HL-60/S4 treated with retinoic acid at 250 ng/mL for 4 days and 3 days (cell line): Measurements from ENCODE around the gene CCNB1.
"Not testable (repeated sequence)": the region's sequence is repeated elsewhere in the genome, so short reads cannot be mapped to it uniquely, and the experiment has no call there.

Experiments
- in situ Hi-C: fragments of 300-500 bp; cut with MboI; formaldehyde crosslinking; loops from 2 replicates; pipeline ENCODE4 v1.7.0; 2022; ENCODE audit warnings: low sequenced_read_pairs

CCNB1 gene

GRCh38 chr5:69181659-69182293, 14.8 kb downstream of the CCNB1 start:
- in situ Hi-C loops: not testable (repeated sequence)

DNA sequence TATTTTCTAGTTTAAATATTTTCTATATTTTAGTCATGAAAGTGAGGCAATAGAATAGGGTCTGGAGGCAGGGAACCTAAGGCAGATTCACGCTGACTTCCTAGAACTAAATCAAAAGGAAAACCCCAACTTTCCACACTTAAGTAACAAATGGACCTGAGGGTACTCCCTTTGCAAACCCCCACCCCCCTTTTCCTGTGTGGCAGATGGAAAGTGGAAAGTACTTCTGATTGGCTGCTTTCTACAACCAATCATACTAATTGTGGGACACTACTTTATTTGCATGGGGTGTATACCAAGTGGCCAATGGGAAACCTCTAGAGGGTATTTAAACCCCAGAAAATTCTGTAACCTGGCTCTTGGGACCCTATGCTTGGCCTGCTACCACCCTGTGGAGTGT, 17.7 kb downstream of the CCNB1 start:
- in situ Hi-C loops: no loop called here

GRCh38 chr5:69187342-69187741, 20.4 kb downstream of the CCNB1 start:
- in situ Hi-C loops: no loop called here

GRCh38 chr5:69188811-69189161, 21.8 kb downstream of the CCNB1 start:
- in situ Hi-C loops: no loop called here

GRCh38 chr5:69189162-69190086, 22.5 kb downstream of the CCNB1 start, which contains the start of gene CENPH:
Gene CENPH (plus strand): TSS chr5:69189583. CDS start chr5:69189635, 52 bp downstream.
- in situ Hi-C loops: no loop called here

DNA sequence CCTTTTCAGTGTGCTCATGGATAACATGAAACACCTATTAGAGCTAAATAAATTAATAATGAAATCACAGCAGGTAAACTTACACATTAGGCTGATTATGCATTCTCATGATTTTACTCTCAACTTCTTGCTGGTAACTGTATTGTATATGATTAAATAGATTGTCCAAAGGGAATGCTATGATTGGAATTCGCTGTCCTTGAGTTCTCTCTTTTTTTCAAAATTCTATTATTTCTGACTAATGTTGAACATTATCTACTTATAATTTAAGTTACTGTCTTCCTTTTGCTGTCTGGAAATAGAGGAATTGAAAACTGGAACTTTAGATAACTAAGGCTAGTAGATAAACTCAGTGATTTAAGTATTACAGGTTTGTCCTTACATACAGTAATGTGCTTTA, 35.5 kb downstream of the CCNB1 start:
- in situ Hi-C loops: no loop called here

DNA sequence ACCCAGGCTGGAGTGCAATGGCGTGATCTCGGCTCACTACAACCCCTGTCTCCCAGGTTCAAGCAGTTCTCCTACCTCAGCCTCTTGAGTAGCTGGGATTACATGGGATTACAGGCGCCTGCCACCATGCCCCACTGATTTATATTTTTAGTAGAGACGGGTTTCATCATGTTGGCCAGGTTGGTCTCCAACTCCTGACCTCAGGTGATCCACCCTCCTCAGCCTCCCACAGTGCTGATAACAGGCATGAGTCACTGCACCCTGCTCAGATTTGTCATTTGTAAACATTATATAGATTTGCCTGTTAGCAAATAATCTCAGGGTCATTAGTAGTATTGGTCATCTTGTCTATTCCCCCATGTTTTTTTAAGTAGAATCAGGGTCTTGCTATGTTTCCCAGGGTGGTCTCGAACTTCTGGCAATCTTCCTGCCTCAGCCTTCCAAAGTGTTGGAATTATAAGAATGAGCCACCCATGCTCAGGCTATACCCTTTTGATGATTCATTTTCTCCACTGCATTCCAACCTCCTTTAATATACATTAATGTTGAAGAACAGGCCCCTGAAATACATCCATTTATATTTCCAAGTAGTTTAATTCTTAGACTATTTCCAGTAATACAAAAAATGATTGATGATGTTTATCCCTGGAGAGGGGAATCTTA, 39.7 kb downstream of the CCNB1 start:
- in situ Hi-C loops: no loop called here

DNA sequence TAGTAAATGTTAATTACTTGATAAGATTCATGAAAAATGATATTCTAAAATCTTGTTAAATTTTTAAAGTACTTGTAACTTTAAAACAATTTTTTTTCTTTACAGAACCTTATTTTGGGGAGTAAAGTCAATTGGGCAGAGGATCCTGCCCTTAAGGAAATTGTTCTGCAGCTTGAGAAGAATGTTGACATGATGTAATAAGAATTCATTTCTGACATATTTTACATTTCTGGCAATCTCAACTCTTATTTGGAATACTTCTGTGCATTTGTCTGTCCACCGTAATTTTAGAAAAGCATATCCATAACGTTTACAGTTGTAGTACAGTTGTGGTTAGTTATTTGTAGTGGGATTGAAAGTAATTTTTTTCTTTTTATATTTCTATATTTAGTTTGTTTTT, 42.7 kb downstream of the CCNB1 start:
- in situ Hi-C loops: no loop called here

DNA sequence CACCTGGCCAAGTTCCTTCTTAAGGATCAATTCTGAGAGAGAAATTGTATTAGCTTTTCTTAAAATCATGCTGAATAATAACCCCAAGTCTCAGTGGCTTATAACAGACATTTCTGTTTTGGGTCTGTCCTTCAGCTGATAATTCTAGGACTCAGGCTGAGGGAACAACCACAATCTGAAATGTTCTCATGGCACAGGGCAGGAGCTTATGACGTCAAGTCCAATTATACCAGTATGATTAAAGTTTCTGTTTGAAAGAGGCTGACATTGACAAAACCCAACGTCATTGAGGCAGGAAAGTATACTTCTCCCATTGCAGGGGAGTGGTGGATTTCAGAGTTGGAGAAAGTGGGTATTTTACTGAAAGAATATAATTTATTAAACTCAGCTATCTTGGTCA, 44.2 kb downstream of the CCNB1 start:
- in situ Hi-C loops: no loop called here

DNA sequence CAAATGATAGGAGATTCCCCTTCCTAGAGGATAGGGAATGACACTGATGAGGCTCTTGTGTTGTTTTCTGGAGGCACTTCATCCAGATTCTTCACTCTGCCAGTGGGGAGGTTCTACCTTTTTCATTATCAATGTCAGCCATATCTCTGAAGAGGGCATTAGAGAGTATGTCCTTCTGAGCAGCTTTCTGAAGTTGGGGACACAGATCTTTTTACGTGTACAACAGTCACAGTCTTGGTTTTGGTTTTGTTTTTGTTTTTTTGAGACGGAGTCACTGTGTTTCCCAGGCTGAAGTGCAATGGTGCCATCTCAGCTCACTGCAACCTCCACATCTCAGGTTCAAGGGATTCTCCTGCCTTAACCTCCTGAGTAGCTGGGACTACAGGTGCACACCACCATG, 45.1 kb downstream of the CCNB1 start:
- in situ Hi-C loops: no loop called here

- in situ Hi-C loops: no loop called here
Measured at GRCh38 chr5:69213513-69214215, 46.7 kb downstream of the CCNB1 start.

DNA sequence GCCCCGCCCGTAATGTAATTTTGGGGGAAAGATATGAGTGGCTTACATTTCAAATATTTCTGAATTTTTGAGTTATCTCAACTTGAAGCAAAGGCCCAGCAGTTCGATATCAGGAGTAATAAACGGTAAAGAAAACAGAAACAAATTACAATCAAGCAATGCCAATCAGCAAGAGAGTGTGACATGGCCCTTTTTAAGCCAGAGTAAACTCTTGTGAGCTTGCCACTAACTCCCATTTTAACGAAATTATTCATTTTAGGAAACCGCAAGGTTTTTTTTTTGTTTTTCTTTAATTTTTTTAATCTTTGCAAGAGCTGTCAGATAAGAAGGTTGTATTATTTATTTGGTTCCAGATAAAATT, 50.2 kb downstream of the CCNB1 start:
- in situ Hi-C loops: no loop called here

DNA sequence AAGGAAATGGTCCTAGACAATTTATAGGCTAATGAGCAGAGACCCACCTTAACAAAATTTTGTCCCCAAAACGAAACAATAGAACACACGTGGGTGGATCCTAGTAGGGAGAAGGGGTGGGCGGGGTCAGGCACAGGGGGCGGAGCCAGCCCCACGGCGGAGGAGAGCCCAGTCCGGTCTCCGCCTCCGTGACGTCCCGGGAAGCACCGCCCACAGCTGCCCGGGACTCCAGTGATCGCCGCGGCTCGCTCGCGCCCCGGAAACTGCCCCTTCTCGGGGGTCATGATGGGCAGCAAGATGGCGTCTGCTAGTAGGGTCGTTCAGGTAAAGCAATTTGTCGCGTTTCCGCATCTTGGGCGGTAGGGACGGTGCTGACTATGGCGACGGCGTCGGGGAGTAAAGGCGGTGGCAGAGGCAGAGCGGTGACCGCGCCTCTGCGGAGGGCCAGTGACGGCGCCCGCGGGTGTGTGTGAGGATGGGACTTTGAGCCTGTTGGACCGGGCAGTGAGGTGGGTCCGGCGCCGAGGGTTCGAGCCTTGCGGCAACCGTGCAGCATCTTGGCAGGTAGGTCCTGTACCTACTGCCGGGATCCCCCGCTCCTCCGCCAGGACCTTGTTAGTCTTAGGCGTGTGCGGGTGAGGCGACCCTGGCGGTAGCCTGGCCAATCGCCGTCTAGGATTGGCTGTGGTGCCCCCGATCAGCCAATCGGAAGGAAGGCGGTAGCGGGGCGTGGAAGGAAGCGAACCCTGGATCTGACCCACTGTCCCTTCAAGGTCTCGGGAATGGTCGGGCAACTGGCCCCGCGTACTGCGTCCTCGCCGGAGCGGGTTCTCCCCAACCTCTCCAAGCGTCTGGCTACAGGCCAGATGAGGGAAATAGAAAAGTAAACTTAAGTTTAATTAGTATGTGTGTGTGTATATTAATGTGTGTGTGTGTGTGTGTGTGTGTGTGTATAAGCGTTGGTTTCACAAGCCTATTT, 50.9 kb downstream of the CCNB1 start:
- in situ Hi-C loops: no loop called here

DNA sequence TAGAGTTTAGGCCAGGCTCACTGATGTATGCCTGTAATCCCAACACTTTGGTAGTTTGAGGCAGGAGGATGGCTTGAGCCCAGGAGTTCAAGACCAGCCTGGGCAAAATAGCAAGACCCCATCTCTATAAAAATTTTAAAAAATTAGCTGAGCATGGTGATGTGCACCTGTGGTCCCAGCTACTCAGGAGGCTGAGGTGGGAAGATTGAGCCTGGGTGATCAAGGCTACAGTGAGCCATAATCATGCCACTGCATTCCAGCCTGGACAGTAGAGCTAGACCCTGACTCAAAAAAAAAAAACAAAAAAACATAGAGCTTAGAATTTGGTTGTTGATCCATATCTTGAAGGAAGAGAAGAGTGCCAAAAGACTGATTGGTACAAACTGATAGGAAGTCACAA, 53.0 kb downstream of the CCNB1 start:
- in situ Hi-C loops: no loop called here

- in situ Hi-C loops: not testable (repeated sequence)
Measured at GRCh38 chr5:69220371-69220770, 53.4 kb downstream of the CCNB1 start.

- in situ Hi-C loops: not testable (repeated sequence)
Measured at GRCh38 chr5:69220833-69221232, 53.9 kb downstream of the CCNB1 start.

- in situ Hi-C loops: no loop called here
Measured at GRCh38 chr5:69224520-69224919, 57.6 kb downstream of the CCNB1 start.

DNA sequence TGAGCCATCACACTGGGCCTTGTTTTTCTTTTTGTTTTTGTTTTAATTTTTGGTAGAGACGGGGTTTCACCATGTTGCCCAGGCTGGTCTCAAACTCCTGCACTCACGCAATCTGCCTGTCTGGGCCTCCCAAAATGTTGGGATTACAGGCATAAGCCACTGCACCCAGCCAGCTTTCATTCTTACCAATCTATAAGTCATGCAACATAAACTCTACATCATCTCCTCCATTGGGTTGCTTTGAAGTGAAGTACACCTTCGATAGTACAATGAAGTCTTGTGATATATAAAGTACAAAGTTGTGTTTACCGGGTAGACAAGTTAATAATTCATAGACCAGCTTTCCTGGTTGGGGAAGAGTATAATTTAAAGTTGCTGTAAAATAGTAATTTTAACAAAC, 58.9 kb downstream of the CCNB1 start:
- in situ Hi-C loops: no loop called here
